Measurements from ENCODE around the gene MEG3.

GRCh38 chr14:100777818-100778525 is 47.9 kb upstream of the MEG3 start:
- TF ChIP-seq CTCF (IDR thresholded peaks at IDR 0.05) (no peak), POLR2A (IDR thresholded peaks at IDR 0.05) (no peak)

Data from adrenal gland (tissue), 5 donors.